Epithelial cell of esophagus (primary cell): ENCODE results near the gene GAB2.
"Not testable (repeated sequence)": the region's sequence is repeated elsewhere in the genome, so short reads cannot be mapped to it uniquely, and the experiment has no call there.

Experiments used
- DNase-seq: peaks from one replicate; pipeline ENCODE4 v3.0.0; 2010; ENCODE audit warnings: low read depth
- H3K4me3 ChIP-seq: 2 replicates; pipeline ENCODE4 v1.5.1; 2011; ENCODE audit warnings: mild to moderate bottlenecking, low read length, control low read depth
- CTCF ChIP-seq: IDR thresholded peaks from 2 replicates; pipeline ENCODE4 v1.5.1; 2011; ENCODE audit warnings: low read depth, mild to moderate bottlenecking, low read length, control low read depth, inconsistent platforms; ENCODE audit not compliant: insufficient read depth; ENCODE audit errors: missing control alignments

The GAB2 gene

GRCh38 chr11:78363024-78363619, 54.5 kb downstream of the GAB2 start:
- H3K4me3 ChIP-seq, result no peak overlapping the region
- no peak for TF ChIP-seq CTCF
- DNase-seq, result no peak

GRCh38 chr11:78361228-78361627, 56.4 kb downstream of the GAB2 start:
- no peak for DNase-seq
- no peak overlapping the region for H3K4me3 ChIP-seq
- TF ChIP-seq CTCF, result no peak

GRCh38 chr11:78359921-78360320, 57.7 kb downstream of the GAB2 start:
- DNase-seq, result no peak
- TF ChIP-seq CTCF, result no peak
- H3K4me3 ChIP-seq, result no peak overlapping the region

GRCh38 chr11:78357924-78358323, 59.7 kb downstream of the GAB2 start:
- not testable (repeated sequence) for DNase-seq

GRCh38 chr11:78357425-78357824, 60.2 kb downstream of the GAB2 start:
- H3K4me3 ChIP-seq, DNase-seq: not testable (repeated sequence)

More at GRCh38 chr11:78357924-78358323, 59.7 kb downstream of the GAB2 start:
- not testable (repeated sequence) for H3K4me3 ChIP-seq

GRCh38 chr11:78355742-78356141, 61.9 kb downstream of the GAB2 start:
- DNase-seq, H3K4me3 ChIP-seq: not testable (repeated sequence)

GRCh38 chr11:78355309-78355705, 62.3 kb downstream of the GAB2 start:
- H3K4me3 ChIP-seq, result no peak overlapping the region
- no peak for DNase-seq
- no peak for TF ChIP-seq CTCF

- H3K4me3 ChIP-seq, result no peak overlapping the region
- DNase-seq, result no peak
Measured at GRCh38 chr11:78354408-78355308, 63.0 kb downstream of the GAB2 start.

More at GRCh38 chr11:78354408-78355308, 63.0 kb downstream of the GAB2 start:
- TF ChIP-seq CTCF, result no peak
